CD4-positive, alpha-beta T cell treated with Interleukin-15 for 1 hour (primary cell): ENCODE measurements around the gene COMMD9.
"Not testable (repeated sequence)": the region's sequence is repeated elsewhere in the genome, so short reads cannot be mapped to it uniquely, and the experiment has no call there.

Experiments
- DNase-seq: peaks from one replicate; pipeline ENCODE4 v3.0.0-alpha.2; 2020

Gene COMMD9

GRCh38 chr11:36289226-36289852, at the start of gene COMMD9:
Gene COMMD9 (minus strand): TSS chr11:36289424. CDS start chr11:36289412, 12 bp downstream.
- peak; percentile 93 for DNase-seq

GRCh38 chr11:36333897-36334296, 44.7 kb upstream of the COMMD9 start:
- no peak for DNase-seq

- DNase-seq: no peak
These were observed 44.2 kb upstream of the COMMD9 start for GRCh38 chr11:36333468-36333867.

- DNase-seq: no peak
These were observed 41.2 kb upstream of the COMMD9 start for GRCh38 chr11:36330411-36330810.

- DNase-seq: no peak
These were observed 39.9 kb upstream of the COMMD9 start for GRCh38 chr11:36328966-36329673.

GRCh38 chr11:36326524-36327419, 37.5 kb upstream of the COMMD9 start:
- no peak for DNase-seq

GRCh38 chr11:36325403-36325802, 36.2 kb upstream of the COMMD9 start:
- DNase-seq: not testable (repeated sequence)

- not testable (repeated sequence) for DNase-seq
These were observed 35.7 kb upstream of the COMMD9 start for GRCh38 chr11:36324956-36325355.

GRCh38 chr11:36317992-36318391, 28.8 kb upstream of the COMMD9 start:
- DNase-seq: no peak

- DNase-seq: no peak
These were observed 26.8 kb upstream of the COMMD9 start for GRCh38 chr11:36316049-36316448.

- DNase-seq: no peak
These were observed 25.2 kb upstream of the COMMD9 start for GRCh38 chr11:36314434-36314767.

- no peak for DNase-seq
These were observed 24.7 kb upstream of the COMMD9 start for GRCh38 chr11:36313750-36314433.

GRCh38 chr11:36312611-36313472, 23.6 kb upstream of the COMMD9 start:
- no peak for DNase-seq

- no peak for DNase-seq
These were observed 22.8 kb upstream of the COMMD9 start for GRCh38 chr11:36311926-36312595.

- no peak for DNase-seq
These were observed 20.6 kb upstream of the COMMD9 start for GRCh38 chr11:36309779-36310178.

- no peak for DNase-seq
These were observed 19.4 kb upstream of the COMMD9 start for GRCh38 chr11:36308577-36308976.

GRCh38 chr11:36306888-36307287, 17.7 kb upstream of the COMMD9 start:
- DNase-seq: no peak

GRCh38 chr11:36305047-36305446, 15.8 kb upstream of the COMMD9 start:
- no peak for DNase-seq

- DNase-seq: no peak
These were observed 15.1 kb upstream of the COMMD9 start for GRCh38 chr11:36304351-36304750.

GRCh38 chr11:36300650-36301049, 11.4 kb upstream of the COMMD9 start:
- no peak for DNase-seq

GRCh38 chr11:36296884-36297543, 7.8 kb upstream of the COMMD9 start:
- no peak for DNase-seq
